GM10266 (cell line): Measurements from ENCODE around the gene GALR3.
A peak's percentile ranks its signal among the peaks of the same experiment; 100 is the strongest.

Experiments used
- DNase-seq: peaks from one replicate; pipeline ENCODE4 v3.0.0; 2012; ENCODE audit errors: extremely low spot score
- CTCF ChIP-seq: IDR thresholded peaks from 2 replicates; pipeline ENCODE4 v1.5.1; 2012; ENCODE audit warnings: mild to moderate bottlenecking, low read depth; ENCODE audit not compliant: control insufficient read depth, insufficient read depth; ENCODE audit errors: missing control alignments

GALR3 gene

GRCh38 chr22:37819105-37819433, 4.1 kb upstream of the GALR3 start:
- TF ChIP-seq CTCF, result no peak
- no peak for DNase-seq

- DNase-seq, result no peak
- TF ChIP-seq CTCF, result no peak
These were observed 2.8 kb upstream of the GALR3 start for GRCh38 chr22:37820350-37820749.

DNA sequence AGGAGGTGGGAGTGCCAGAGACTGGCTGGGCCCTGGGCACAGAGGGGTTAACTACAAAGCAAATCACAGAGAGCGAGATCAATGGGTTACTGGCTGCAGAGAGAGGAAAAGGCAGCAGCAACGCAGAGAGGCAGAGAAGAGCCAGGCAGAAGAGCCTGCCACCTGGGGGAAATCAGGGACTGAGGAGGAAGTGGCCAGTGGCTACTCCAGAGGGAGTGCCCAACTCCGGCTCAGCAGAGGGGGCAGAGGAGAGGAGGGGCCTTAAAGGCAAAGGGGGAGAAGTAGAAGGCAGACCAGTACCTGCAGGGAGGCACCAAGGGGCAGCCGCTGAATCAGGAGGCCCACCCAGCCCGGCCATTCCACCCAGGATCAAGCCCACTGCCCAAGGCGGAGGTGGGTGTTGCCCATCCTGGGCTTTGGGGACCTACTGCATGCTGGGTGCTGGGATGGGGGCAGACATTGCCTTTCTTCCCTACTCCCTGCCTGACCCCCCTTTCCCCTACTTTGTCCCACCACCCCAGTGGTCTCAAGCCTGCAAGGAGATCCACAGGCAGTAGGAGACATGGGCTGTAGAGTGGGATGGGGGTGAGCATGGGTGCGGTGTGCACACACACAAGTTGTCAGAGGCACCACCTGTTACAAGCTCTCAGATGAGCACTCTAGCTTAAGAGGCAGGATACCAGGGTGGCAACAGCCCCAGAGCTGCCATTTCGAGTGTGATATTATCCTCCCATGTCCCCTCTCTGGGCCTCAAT, 926 bp upstream of the GALR3 start:
- DNase-seq, result no peak
- no peak for TF ChIP-seq CTCF

DNA sequence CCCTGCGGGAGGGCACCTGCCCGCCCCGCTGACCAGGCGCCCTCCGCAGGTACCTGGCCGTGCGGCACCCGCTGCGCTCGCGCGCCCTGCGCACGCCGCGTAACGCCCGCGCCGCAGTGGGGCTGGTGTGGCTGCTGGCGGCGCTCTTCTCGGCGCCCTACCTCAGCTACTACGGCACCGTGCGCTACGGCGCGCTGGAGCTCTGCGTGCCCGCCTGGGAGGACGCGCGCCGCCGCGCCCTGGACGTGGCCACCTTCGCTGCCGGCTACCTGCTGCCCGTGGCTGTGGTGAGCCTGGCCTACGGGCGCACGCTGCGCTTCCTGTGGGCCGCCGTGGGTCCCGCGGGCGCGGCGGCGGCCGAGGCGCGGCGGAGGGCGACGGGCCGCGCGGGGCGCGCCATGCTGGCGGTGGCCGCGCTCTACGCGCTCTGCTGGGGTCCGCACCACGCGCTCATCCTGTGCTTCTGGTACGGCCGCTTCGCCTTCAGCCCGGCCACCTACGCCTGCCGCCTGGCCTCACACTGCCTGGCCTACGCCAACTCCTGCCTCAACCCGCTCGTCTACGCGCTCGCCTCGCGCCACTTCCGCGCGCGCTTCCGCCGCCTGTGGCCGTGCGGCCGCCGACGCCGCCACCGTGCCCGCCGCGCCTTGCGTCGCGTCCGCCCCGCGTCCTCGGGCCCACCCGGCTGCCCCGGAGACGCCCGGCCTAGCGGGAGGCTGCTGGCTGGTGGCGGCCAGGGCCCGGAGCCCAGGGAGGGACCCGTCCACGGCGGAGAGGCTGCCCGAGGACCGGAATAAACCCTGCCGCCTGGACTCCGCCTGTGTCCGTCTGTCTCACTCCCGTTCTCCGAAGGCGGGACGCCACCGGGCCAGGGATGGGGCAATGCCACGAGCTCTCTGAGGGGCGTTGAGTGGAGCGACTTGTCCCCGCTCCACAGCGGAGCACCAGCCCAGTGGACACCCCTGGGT, 1.8 kb downstream of the GALR3 start:
- peak; percentile 0 for TF ChIP-seq CTCF
- DNase-seq, result peak; percentile 73

DNA sequence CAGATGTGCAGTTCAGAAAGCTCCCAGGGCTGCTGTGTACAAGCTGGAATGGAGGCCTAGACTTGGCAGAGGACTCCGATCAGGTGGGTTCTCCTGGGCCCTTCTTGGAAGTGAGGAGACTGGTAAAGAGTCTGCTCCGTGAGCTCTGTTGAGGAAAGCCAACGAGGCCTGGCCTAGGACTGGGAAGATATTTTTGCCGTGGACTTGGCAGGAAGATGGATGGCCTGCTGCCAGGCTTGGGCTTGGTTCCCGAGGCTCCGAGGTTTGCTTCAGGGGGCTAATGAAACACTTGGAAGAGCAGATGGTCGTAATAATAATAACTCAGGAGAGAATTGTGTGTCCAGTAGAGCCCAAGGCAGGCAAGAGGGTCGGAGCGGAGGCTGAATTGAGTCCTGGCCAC, 3.9 kb downstream of the GALR3 start:
- TF ChIP-seq CTCF, result no peak
- no peak for DNase-seq

DNA sequence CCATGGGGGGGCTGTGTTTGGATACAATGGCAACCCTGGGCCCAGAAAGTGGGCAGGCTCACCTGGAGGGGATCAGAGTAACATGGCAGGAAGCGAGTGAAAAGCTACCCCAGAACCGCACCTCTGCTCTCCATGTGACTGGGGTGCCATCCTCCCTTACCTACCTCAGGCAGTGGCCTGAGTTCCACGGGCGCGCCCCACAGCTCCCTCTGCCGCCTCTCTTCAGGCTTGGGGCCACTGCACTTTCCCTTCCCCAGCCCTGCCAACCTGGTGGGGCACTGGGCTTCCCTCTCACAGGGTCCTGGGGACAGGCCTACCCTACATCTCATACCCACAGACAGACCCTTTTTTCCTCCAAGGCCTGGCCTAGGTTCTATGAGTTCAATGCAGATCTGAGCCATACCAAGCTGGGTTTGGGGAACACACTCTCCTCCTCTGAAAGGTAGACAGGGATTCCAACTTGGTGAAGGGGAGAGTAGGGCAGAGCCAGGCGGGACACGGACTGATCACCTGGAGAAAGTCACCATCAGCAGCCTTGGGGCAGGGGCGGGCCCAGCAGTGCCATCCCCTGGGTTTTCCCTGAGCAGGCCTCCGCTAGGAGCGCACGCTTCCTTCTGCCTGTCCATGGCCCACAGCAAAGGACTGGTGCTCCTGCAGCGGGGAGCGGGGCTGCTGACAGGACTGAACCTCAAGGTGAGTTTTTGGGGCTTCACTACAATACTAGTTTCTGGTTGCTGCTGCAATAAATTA, 7.1 kb downstream of the GALR3 start:
- no peak for DNase-seq

More for the DNA sequence above, 7.1 kb downstream of the GALR3 start:
- TF ChIP-seq CTCF, result no peak
